GM18519 (cell line): ENCODE results near the gene NKX6-2.

Experiments
- ATAC-seq: cut with Tn5 transposase; IDR thresholded peaks from one replicate; pipeline ENCODE4 v1.9.1; 2021; ENCODE audit warnings: mild to moderate bottlenecking, moderate library complexity; ENCODE audit not compliant: unreplicated experiment, low FRiP score

Gene NKX6-2

DNA sequence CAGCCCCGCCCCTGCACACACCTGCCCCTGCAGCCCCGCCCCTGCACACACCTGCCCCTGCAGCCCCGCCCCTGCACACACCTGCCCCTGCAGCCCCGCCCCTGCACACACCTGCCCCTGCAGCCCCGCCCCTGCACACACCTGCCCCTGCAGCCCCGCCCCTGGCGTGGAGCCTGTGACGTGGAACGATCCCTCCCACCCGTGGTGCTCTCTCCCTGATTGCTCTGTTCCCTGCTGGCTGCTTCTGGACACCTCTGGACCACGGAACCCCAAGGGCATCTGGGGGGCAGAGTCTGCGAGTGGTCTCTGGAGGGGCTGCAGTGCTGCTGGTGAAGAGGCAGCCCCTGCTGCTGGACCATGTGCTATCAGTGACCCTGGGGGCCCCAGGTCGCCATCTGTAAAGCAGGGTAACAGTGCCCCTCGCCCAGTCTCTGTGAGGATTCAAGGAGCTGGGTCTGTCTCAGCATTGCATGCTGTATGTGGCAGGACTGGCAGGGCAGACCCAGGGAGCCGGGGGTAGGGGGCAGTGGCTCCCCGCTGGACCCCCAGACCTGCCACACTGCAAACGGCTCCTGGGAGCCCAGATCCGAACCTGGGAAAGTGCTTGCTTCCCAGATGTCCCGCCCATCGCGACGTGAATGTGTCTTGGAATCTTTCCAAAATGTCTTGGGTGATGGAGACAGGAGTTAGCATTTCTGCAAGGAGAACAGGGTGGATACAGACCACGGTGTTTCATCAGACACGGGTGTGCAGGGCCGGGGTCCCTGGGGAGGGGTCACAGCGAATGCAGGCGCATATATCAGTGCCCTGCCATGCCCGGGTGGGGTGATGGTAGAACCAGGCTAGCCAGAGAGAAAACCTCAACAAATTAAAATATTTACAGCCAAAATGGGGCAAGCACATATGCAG is 27.9 kb upstream of the NKX6-2 start:
- no peak for ATAC-seq

- ATAC-seq = no peak
Measured at GRCh38 chr10:132813001-132813401, 27.1 kb upstream of the NKX6-2 start.

DNA sequence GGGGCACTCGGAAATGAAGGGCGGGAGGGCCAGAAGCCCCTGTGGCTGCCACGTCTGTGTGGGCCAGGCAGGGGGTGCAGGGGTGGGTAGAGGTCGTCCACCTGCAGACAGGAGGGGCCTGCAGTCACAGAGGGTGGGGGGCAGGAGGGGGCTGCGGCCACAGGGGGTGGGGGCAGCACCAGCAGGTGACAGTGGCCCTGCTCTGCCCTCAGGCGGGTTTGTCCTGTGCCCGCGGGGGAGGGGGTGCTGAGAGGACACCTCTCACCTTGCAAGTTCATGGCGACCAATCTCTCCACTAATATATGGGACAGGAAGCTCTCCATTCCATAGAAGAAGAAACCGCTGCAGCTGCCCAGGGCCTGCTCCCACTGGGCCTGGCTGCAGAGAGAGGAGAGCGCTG is 26.6 kb upstream of the NKX6-2 start:
- ATAC-seq = no peak

GRCh38 chr10:132811891-132812481 is 26.0 kb upstream of the NKX6-2 start:
- no peak for ATAC-seq

DNA sequence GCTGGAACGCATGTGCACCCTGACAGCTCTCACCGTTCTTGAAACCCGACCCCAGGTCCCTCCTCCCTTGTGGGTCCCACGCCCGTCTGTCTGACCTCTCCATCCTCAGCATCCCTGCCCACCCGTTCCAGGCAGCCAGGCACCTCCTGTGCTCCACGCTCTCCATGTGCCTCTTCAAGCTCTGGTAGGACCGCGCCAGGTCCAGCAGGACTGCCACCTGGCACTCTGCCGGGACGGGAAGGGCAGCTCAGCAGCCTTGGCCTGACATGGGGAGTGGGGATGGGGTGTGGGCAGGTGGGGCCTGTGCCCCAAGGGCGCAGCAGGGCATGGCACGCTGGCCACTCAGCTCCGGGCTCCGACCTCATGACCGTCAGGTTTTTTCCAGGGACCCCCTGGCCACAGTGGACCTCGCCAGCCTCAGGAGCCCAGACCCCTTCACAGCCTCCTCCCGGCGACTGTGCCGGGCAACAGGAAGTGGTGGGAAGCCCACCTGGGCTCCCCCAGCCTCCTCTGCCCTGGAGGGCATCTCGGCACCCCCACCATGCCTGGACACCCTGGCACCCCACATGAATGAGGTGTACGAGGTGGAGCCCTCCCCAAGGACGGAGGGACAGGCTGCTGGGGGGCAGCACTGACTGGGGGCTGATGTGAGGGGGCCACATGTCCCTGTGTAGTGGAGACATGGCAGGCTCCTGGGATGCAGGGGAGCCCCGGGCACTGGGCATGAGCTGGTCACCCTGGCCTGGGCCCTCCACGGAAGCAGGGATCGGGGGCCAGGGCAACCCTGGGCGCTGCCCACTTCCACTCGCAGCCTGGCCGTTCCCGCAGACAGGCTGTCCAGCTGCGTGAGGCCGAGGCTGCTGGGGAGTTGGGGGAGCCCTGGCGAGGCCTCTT is 25.1 kb upstream of the NKX6-2 start:
- no peak for ATAC-seq

- ATAC-seq = no peak
Measured at GRCh38 chr10:132810141-132810806, 24.3 kb upstream of the NKX6-2 start.

GRCh38 chr10:132809232-132810140 is 23.5 kb upstream of the NKX6-2 start:
- ATAC-seq = no peak

DNA sequence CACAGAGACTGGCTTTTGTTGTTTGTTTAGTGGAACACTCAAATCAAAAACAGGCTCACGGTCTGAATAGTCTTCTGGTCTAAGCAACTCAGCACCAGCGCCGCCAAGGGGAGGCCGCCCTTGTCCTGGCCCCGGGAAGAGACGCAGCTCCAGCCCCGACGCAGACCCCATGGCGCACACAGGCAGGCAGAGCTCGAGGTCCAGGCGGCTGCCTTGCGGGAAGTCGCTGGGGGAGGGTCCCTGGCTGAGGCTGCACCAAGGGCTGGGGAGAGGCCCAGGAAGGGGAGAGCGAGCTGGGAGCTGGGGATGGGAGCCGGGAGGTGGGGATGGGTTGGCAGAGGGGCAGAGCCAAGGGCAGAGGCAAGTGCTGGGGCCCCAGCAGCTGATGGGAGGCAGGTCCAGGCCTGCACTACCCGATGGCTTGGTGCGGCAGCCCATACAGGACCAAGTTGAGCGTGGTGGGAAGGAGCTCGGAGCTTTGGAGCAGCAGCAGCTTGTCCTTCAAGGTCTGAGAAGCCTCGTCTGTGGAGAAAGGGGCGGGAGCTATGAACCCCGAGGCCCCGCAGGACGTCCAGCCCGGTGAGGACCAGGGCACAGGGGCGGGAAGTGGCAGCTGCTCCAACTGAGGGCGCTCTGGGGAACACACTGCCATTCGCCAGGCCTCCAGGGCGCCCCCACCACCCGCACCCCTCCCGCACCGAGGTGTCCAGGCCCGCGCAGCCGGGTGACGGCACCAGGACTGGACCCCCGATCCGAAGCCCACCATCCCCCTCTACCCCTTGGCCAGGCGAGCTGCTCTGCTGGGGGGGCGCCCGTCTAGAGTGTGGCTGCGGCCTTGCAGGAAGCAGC is 22.7 kb upstream of the NKX6-2 start:
- ATAC-seq = no peak

- ATAC-seq = no peak
Measured at GRCh38 chr10:132807621-132808049, 21.7 kb upstream of the NKX6-2 start.

- ATAC-seq = no peak
Measured at GRCh38 chr10:132806561-132807003, 20.6 kb upstream of the NKX6-2 start.

DNA sequence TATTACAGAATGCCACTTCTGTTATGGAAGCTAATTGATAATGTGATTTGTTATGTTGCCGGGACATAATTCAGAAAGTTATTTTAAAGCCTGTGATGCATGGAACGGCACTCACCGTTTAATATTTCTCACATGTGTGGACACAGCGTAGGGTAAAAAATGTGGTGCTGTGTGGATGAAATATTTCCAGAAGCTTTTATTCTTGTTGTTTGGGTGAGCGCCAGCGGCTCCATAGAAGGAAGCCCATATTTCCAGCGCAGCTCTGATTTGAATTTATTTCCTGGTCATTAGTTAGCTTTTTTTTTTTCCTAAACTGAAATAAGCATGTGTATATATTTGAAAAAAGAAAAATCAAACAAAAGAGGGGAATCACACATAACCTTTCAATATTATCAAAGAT is 20.2 kb upstream of the NKX6-2 start:
- no peak for ATAC-seq

DNA sequence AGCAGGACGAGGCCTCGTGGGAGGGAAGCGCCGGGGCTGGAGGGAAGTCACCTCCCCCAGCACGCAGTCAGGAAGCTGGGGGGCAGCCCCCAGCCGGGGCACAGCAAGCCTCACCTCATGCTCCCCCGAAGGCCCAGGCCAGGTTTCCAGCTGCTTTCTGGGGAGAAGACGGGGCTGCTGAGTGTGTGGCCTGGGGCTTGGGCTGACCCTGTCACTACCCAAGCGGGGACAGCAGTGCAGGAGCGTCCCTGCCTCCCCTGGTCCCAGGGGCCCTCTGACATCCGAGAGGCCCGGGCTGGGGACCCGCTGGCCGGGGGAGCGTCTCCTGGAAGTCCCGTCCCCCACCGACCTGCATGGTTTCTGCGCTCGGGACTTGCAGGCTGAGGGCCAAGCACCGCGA is 19.7 kb upstream of the NKX6-2 start:
- no peak for ATAC-seq

GRCh38 chr10:132804785-132805426 is 19.0 kb upstream of the NKX6-2 start:
- no peak for ATAC-seq

- no peak for ATAC-seq
Measured at GRCh38 chr10:132804287-132804686, 18.3 kb upstream of the NKX6-2 start.

- no peak for ATAC-seq
Measured at GRCh38 chr10:132803416-132804210, 17.7 kb upstream of the NKX6-2 start.

DNA sequence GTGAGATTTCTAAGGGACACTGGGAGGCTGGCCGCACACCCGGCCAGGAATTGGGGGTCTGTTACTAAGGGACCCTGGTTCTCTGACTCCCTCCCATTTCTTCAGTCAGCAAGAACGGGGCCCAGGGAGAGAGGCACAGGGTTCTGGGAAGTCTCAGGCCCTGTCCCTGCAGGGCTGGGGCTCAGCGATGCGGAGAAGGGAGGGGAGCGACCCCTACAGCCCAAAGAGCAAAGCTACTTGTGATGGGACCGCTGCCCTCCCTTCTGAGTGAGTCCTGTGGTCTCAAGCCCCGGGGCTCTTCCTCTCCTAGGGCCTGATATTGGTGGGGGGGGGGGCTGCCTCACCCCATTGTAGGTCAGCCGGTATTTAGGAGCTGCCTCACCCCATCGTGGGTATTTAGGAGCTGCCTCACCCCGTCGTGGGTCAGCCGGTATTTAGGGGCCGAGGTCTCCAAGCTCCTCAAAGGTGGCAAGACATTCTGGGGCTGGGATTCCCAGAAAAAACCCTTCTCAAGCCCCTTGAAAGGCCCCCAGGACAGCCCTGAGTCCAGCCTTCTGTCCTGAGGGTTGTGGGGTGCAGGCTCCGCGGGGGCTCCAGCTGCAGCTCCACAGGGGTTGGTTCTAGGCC is 16.9 kb upstream of the NKX6-2 start:
- ATAC-seq = no peak

- ATAC-seq = no peak
Measured at GRCh38 chr10:132802048-132802447, 16.1 kb upstream of the NKX6-2 start.
